ENCODE measurements around the gene KRTAP1-3.

KRTAP1-3 gene

GRCh38 chr17:41020336-41020735 lies 14.3 kb downstream of the KRTAP1-3 start:
- no peak for DNase-seq (ENCODE audit: low spot score)
- Histone ChIP-seq H3K27ac (ENCODE audit: poor library complexity, severe bottlenecking) (no peak overlapping the region), H3K36me3 (ENCODE audit: low read depth) (no peaks in the 10 kb centered on the region), H3K27me3 (ENCODE audit: insufficient read depth, poor library complexity, severe bottlenecking) (no peaks in the 10 kb centered on the region), H3K4me3 (ENCODE audit: severe bottlenecking) (no peak overlapping the region), H3K9me3 (ENCODE audit: severe bottlenecking) (no peaks in the 10 kb centered on the region), H3K4me1 (ENCODE audit: insufficient read depth, poor library complexity, severe bottlenecking) (no peaks in the 10 kb centered on the region)
- TF ChIP-seq, protein P1, sequence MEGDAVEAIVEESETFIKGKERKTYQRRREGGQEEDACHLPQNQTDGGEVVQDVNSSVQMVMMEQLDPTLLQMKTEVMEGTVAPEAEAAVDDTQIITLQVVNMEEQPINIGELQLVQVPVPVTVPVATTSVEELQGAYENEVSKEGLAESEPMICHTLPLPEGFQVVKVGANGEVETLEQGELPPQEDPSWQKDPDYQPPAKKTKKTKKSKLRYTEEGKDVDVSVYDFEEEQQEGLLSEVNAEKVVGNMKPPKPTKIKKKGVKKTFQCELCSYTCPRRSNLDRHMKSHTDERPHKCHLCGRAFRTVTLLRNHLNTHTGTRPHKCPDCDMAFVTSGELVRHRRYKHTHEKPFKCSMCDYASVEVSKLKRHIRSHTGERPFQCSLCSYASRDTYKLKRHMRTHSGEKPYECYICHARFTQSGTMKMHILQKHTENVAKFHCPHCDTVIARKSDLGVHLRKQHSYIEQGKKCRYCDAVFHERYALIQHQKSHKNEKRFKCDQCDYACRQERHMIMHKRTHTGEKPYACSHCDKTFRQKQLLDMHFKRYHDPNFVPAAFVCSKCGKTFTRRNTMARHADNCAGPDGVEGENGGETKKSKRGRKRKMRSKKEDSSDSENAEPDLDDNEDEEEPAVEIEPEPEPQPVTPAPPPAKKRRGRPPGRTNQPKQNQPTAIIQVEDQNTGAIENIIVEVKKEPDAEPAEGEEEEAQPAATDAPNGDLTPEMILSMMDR (IDR thresholded peaks at IDR 0.05; ENCODE audit: poor library complexity, severe bottlenecking): no peak
- no peak for ATAC-seq (ENCODE audit: low read depth)

DNA sequence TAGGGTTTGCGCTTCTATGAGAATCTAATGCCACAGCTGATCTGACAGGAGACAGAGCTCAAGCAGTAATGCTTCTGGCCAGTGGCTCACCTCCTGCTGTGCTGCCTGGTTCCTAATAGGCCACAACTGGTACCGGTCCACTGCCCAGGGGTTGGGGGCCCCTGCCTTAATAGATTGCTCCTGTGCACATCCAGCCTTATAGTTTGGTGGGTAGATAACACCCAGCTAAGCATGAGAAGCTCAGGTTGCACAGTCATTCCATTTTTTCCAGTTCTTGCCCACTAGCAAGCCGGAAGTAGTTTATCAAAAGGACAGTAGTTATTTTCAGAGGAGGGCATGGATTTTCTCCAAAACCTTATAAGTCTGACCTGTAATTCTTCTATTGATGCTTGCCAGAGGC lies 15.3 kb downstream of the KRTAP1-3 start:
- H3K4me1 ChIP-seq (ENCODE audit: insufficient read depth, poor library complexity, severe bottlenecking): no peaks in the 10 kb centered on the region
- DNase-seq (ENCODE audit: low spot score): no peak

GRCh38 chr17:41018541-41018940 lies 16.1 kb downstream of the KRTAP1-3 start:
- Histone ChIP-seq H3K9me3 (ENCODE audit: severe bottlenecking) (no peaks in the 10 kb centered on the region), H3K4me3 (ENCODE audit: severe bottlenecking) (no peak overlapping the region), H3K27me3 (ENCODE audit: insufficient read depth, poor library complexity, severe bottlenecking) (no peaks in the 10 kb centered on the region), H3K36me3 (ENCODE audit: low read depth) (no peaks in the 10 kb centered on the region), H3K4me1 (ENCODE audit: insufficient read depth, poor library complexity, severe bottlenecking) (peaks cover 3% of the 10 kb centered on the region), H3K27ac (ENCODE audit: poor library complexity, severe bottlenecking) (no peak overlapping the region)
- TF ChIP-seq, protein P1 (IDR thresholded peaks at IDR 0.05; ENCODE audit: poor library complexity, severe bottlenecking): no peak
- ATAC-seq (ENCODE audit: low read depth) (no peak), DNase-seq (ENCODE audit: low spot score) (no peak)

More for the DNA sequence above, 15.3 kb downstream of the KRTAP1-3 start:
- H3K27me3 ChIP-seq (ENCODE audit: insufficient read depth, poor library complexity, severe bottlenecking): no peaks in the 10 kb centered on the region
- no peak overlapping the region for H3K4me3 ChIP-seq (ENCODE audit: severe bottlenecking)
- TF ChIP-seq, protein P1 (IDR thresholded peaks at IDR 0.05; ENCODE audit: poor library complexity, severe bottlenecking): no peak
- no peaks in the 10 kb centered on the region for H3K36me3 ChIP-seq (ENCODE audit: low read depth)
- no peak overlapping the region for H3K27ac ChIP-seq (ENCODE audit: poor library complexity, severe bottlenecking)
- no peaks in the 10 kb centered on the region for H3K9me3 ChIP-seq (ENCODE audit: severe bottlenecking)
- no peak for ATAC-seq (ENCODE audit: low read depth)

DNA sequence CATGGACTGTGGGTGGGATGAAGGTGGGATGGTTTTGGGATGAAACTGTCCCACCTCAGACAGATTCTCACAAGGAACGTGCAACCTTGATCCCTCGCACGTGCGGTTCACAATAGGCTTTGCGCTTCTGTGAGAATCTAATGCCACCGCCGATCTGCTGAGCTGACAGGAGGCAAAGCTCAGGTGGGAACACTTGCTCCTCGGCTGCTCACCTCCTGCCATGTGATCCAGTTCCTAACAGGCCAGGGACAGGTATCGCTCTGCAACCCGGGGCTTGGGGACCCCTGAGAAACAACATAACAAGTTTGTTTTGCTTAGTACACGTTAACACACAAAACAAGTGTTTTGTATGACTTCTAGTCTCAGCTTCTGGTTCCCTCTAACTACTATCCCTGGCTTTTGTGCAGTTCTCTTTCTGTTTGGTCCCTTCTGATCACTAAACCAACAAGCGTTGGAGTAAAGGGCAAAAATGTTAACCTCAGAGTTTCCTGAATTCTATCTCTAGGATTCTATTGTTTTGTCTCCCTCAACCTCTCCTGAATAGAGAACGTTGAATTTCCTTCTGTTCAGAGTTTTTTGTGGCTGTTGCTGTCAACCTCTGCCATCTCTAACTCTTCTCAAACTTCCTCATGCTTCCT lies 18.0 kb downstream of the KRTAP1-3 start:
- H3K9me3 ChIP-seq (ENCODE audit: severe bottlenecking): no peaks in the 10 kb centered on the region
- no peak overlapping the region for H3K27ac ChIP-seq (ENCODE audit: poor library complexity, severe bottlenecking)
- peaks cover 3% of the 10 kb centered on the region for H3K4me1 ChIP-seq (ENCODE audit: insufficient read depth, poor library complexity, severe bottlenecking)
- DNase-seq (ENCODE audit: low spot score) (no peak), ATAC-seq (ENCODE audit: low read depth) (no peak)
- TF ChIP-seq, protein P1 (IDR thresholded peaks at IDR 0.05; ENCODE audit: poor library complexity, severe bottlenecking): no peak
- no peaks in the 10 kb centered on the region for H3K36me3 ChIP-seq (ENCODE audit: low read depth)
- H3K27me3 ChIP-seq (ENCODE audit: insufficient read depth, poor library complexity, severe bottlenecking): no peaks in the 10 kb centered on the region
- H3K4me3 ChIP-seq (ENCODE audit: severe bottlenecking): no peak overlapping the region

DNA sequence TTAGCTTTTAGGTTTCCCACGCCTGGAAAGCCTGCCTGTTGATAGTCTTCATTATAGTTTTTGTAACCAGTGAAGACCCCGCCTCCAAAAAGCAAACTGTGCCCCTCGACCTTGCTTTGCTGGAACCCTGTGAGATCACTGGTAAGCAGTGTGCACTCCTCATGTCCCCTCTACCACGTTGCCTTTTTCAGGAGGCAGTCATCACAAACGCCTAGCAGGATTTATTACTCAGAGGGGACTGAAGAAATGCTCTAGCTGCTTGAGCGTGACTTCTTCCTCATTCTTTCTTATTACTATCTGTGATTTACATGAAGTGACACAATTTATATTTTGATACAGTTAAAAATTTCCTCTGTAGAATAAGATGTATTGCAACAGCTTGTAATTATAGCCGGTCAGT lies 19.2 kb downstream of the KRTAP1-3 start:
- Histone ChIP-seq H3K27ac (ENCODE audit: poor library complexity, severe bottlenecking) (no peak overlapping the region), H3K4me1 (ENCODE audit: insufficient read depth, poor library complexity, severe bottlenecking) (peaks cover 3% of the 10 kb centered on the region), H3K9me3 (ENCODE audit: severe bottlenecking) (no peaks in the 10 kb centered on the region), H3K36me3 (ENCODE audit: low read depth) (no peaks in the 10 kb centered on the region), H3K27me3 (ENCODE audit: insufficient read depth, poor library complexity, severe bottlenecking) (no peaks in the 10 kb centered on the region), H3K4me3 (ENCODE audit: severe bottlenecking) (no peak overlapping the region)
- no peak for DNase-seq (ENCODE audit: low spot score)
- TF ChIP-seq, protein P1 (IDR thresholded peaks at IDR 0.05; ENCODE audit: poor library complexity, severe bottlenecking): no peak
- no peak for ATAC-seq (ENCODE audit: low read depth)
